Activated T-helper 1 cell treated with anti-CD3 and anti-CD28 coated beads, Interleukin-12 subunit alpha, Interleukin-12 subunit beta, Interleukin-2, Interleukin-4 antibody, amounts not matched to agents 30 ng/mL and 10 ng/mL and 1 ng/mL, durations not matched to agents 14 hours and 24 hours and 36 hours (primary cell): ENCODE results near the gene DSCAML1. TPM values are rescaled to one million over a fixed set of nuclear protein-coding genes. Genes with fewer than 3 reads are reported as not detected.

Source experiments
- DNase-seq: peaks from one replicate; pipeline ENCODE4 v3.0.0; 2021; ENCODE audit warnings: low spot score
- H3K27ac Mint-ChIP-seq: one replicate; pipeline ENCODE4 v1.8.0; 2021; ENCODE audit warnings: mild to moderate bottlenecking, mixed read lengths
- H3K27me3 Mint-ChIP-seq: one replicate; pipeline ENCODE4 v1.8.0; 2022; ENCODE audit warnings: mild to moderate bottlenecking, moderate library complexity, mixed read lengths; ENCODE audit not compliant: insufficient read depth
- H3K36me3 Mint-ChIP-seq: one replicate; pipeline ENCODE4 v1.8.0; 2021; ENCODE audit warnings: low read depth, mixed read lengths
- H3K4me1 Mint-ChIP-seq: one replicate; pipeline ENCODE4 v1.8.0; 2021; ENCODE audit warnings: low read depth, mixed read lengths
- H3K4me3 Mint-ChIP-seq: one replicate; pipeline ENCODE4 v1.8.0; 2021; ENCODE audit warnings: mild to moderate bottlenecking, moderate library complexity, mixed read lengths
- H3K9me3 Mint-ChIP-seq: one replicate; pipeline ENCODE4 v1.8.0; 2021; ENCODE audit warnings: mixed read lengths
- intact Hi-C: fragments of 100-400 bp; cut with micrococcal nuclease; formaldehyde crosslinking; loops from one replicate; pipeline ENCODE4 v1.15.1; 2024
- total RNA-seq: library from RNA; stranded (reverse); gene quantifications from 2 replicates; pipeline ENCODE4 v1.2.3, GENCODE V29; 2022

The DSCAML1 gene
- total RNA-seq, 1 donor from 2014 or later: not detected

DNA sequence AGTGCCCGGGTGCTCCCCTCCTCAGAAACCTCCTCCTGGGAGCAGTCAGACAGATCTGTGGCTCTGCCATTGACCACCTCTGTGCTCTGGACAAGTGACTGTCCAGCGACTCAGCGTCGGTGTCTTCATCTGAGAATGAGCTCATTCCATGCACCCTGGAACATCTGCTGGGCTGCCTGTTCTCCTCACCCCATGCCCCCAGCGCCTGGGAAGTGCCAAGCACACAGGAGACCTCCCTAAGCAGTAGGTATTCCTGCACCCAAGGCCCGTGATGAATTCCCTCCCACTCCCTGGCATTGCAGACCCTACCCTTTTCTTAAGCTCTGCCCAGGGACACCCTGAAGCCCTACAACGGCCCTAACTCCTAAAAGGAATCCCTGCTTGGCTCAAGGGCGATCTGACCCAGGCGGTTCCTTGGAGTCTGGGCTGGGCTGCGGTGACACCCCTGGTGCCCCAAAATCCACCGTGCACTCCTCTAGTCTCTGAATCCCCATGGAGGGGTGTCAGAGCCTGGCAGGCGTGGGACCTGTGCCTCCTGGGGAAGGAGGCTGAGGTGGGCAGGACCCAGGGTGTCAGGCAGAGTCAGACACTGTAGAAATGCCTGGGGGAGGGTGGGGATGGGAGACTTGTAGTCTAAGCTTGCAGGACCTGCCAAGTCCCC, 377.4 kb downstream of the DSCAML1 start:
- Mint-ChIP-seq H3K27ac (no peak overlapping the region), H3K36me3 (no peaks in the 10 kb centered on the region), H3K4me1 (no peaks in the 10 kb centered on the region), H3K27me3 (no peaks in the 10 kb centered on the region), H3K9me3 (no peaks in the 10 kb centered on the region), H3K4me3 (no peak overlapping the region)
- DNase-seq: no peak
- intact Hi-C loops: loop anchor here (10.0 kb wide), 1 partner anchor 635 kb away; no protein-coding TSS in a partner anchor

DNA sequence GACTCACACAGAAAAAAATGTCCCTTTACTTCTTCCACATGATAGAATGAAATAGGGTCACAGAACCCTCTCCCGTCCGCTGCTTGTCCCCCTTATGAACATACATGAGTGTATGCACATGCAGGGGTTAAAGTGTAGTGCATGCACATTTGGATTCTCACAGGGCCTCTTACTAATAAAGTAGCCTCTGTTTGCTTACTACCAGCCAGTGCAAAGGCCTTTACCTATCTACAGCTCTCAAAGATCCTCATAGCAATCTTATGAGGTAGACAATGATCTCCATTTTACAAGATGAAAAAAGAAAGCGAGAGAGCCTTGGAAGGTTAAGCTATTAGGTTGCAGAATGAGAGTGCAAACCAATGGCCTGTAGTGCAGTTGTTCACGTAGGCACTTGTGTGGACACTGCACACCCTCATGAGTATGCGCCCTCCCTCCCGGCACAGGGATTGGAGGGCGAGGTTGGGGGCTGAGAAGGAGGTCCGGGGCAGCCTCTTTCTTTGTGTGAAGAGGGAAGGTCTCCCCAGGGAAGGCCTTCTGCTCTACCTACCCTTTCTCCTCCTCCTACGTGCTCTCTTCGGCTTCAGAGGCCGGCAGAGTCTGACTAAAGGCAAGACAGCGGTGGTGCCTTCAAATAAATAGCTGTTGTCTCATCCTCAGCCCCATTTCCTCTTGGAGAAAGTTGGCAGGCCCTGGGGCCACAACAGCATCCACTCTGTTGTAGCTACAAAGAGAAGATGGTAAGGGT, 378.1 kb downstream of the DSCAML1 start:
- no peaks in the 10 kb centered on the region for H3K9me3 Mint-ChIP-seq
- no peak for DNase-seq
- no peak overlapping the region for H3K4me3 Mint-ChIP-seq
- no peaks in the 10 kb centered on the region for H3K36me3 Mint-ChIP-seq
- no peaks in the 10 kb centered on the region for H3K4me1 Mint-ChIP-seq
- H3K27ac Mint-ChIP-seq: no peak overlapping the region
- intact Hi-C loops: no loop called here
- no peaks in the 10 kb centered on the region for H3K27me3 Mint-ChIP-seq

DNA sequence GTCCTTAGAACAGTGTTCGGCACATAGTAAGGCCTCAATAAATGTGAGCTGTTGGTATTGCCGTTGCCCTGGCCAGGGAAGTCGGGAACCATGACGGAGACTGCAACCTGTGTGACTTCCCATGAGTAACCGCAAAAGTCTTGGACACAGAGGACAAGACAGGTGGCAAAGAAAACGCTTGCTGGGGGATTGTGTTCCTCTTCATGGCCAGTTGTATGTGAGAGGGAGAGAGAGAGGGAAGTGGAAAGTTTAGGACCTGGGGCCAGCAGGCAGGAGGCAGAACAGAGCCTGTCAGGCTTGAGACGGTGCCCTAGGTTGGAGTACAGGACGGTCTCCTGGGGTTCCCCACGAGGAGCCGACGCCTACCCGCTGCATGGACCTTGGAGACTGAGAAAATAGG, 379.2 kb downstream of the DSCAML1 start:
- no peaks in the 10 kb centered on the region for H3K27me3 Mint-ChIP-seq
- H3K36me3 Mint-ChIP-seq: no peaks in the 10 kb centered on the region
- no peaks in the 10 kb centered on the region for H3K9me3 Mint-ChIP-seq
- H3K27ac Mint-ChIP-seq: no peak overlapping the region
- DNase-seq: no peak
- no peak overlapping the region for H3K4me3 Mint-ChIP-seq
- H3K4me1 Mint-ChIP-seq: no peaks in the 10 kb centered on the region
- intact Hi-C loops: no loop called here

DNA sequence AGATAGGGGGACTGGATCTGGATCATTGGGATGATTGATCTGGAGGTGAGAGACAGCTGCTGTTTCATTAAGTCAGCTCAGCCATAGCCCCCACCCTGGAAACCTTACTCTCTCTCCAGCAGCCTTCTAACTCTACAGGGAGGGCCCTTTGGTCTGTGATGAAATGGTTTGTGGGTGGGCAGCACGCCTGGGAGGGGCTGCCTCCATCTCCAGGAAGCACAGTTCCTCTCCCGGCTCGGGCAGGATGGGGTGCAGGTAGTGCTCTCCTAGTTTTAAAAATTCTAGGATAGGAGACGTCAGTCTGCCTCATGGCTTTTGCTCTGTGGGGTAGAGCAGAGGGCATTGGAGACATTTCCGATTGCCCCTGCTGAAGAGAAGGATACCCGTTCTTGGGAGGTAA, 379.7 kb downstream of the DSCAML1 start:
- Mint-ChIP-seq H3K27me3 (no peaks in the 10 kb centered on the region), H3K9me3 (no peaks in the 10 kb centered on the region)

DNA sequence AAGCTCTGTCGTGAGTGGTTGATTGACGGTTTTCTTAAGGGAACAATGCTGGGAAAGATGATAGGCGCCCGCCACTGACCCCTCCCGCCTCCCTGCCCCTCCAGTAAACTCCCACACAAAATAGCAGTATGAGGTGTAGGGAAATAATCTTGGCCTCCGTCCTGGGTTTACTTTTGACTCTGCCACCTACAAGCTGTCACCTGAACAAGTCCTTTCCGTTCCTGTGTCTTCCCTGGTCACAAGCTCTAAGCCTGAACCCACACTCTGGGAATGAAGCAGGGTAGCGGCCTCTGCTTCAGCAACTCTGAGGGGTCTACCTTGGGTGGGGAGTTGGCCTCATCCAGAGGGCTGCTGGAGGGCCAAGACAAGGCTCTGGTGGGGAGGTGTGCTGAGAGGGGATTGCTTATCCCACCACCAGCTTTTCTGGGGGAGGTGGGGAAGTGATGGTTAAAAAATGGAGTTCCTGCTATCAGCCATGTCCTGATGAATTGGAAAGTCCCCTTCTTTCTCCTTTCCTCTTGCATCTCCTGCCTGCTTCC, 381.6 kb downstream of the DSCAML1 start:
- DNase-seq: no peak
- Mint-ChIP-seq H3K27ac (no peak overlapping the region), H3K9me3 (no peaks in the 10 kb centered on the region), H3K4me3 (no peak overlapping the region), H3K4me1 (no peaks in the 10 kb centered on the region), H3K36me3 (no peaks in the 10 kb centered on the region), H3K27me3 (no peaks in the 10 kb centered on the region)
- intact Hi-C loops: no loop called here

More for the DNA sequence above, 379.7 kb downstream of the DSCAML1 start:
- no peaks in the 10 kb centered on the region for H3K4me1 Mint-ChIP-seq
- no peaks in the 10 kb centered on the region for H3K36me3 Mint-ChIP-seq
- no peak overlapping the region for H3K4me3 Mint-ChIP-seq
- no peak for DNase-seq
- no peak overlapping the region for H3K27ac Mint-ChIP-seq
- intact Hi-C loops: no loop called here

DNA sequence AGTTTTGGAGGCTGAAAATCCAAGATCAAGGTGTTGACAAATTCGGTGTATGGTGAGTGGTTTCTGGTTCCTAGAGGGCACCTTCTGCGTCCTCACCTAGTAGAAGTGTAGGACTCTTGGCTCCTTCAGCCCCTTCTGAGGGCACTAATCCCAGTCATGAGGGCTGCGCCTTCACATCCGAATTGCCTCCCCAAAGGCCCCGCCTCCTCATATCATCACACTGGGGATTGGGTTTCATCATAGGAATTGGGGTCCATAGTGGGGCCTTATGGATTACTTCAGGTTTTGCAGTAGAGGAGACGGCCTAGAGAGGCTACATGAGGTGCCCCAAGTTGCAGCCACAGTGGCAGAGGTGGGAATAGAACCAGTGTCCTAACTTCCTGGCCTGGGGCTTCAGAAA, 382.3 kb downstream of the DSCAML1 start:
- no peak overlapping the region for H3K4me3 Mint-ChIP-seq
- H3K36me3 Mint-ChIP-seq: peaks cover 2% of the 10 kb centered on the region
- H3K27ac Mint-ChIP-seq: no peak overlapping the region
- no peaks in the 10 kb centered on the region for H3K9me3 Mint-ChIP-seq
- no peak for DNase-seq
- H3K4me1 Mint-ChIP-seq: no peaks in the 10 kb centered on the region
- no peaks in the 10 kb centered on the region for H3K27me3 Mint-ChIP-seq
- intact Hi-C loops: no loop called here

DNA sequence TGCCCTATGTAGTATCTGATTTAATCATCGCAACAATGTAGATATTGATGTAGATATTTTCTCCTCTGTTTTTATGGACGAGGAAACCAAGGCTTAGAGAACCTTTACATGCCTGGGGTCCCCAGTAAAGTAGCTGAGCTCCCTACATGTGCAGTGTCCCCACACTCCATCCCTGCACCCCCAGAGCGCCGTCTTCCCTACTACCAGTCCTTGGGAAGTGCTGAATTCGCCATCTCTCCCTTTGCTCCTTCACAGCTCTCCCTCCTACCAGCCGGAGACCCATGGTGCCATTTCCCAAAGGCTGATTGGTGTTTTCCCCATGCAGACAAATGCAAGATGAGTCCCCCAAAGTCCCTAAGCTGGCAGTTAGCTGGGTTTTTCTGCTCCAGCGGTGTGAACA, 383.4 kb downstream of the DSCAML1 start:
- H3K9me3 Mint-ChIP-seq: no peaks in the 10 kb centered on the region
- no peak overlapping the region for H3K4me3 Mint-ChIP-seq
- DNase-seq: no peak
- H3K27ac Mint-ChIP-seq: no peak overlapping the region
- H3K4me1 Mint-ChIP-seq: no peaks in the 10 kb centered on the region
- peaks cover 6% of the 10 kb centered on the region for H3K36me3 Mint-ChIP-seq
- intact Hi-C loops: no loop called here
- no peaks in the 10 kb centered on the region for H3K27me3 Mint-ChIP-seq

DNA sequence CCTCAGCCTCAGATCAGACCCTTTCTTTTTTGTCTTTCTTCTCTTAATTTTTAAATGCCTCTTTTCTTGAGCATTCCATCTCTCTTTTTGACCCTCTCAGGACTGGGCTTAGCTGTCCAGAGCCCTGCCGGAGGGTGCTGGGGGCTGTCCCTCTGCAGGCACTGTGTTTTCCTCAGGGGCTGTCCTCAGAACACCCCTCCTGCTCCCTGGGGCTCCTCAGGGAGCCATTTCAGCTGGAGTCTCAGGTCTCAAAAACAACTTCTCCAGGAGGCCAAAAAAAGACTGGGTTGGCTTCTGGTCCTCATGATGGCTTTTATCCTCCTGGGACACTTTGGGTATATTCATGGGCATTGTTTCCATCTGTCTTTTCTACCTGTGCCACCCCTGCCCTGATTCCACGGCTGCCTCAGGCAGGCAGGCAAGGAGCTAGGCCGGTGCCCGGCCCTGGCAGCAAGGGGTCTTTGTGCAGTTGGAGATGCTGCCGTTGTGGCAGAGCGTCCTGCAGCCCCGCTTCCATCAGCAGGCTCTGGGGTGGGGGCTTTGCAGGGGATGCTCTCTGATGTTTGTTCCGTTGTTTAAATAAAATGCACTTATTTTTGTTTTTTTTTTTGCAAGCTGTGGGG, 384.3 kb downstream of the DSCAML1 start:
- intact Hi-C loops: no loop called here
- no peak overlapping the region for H3K27ac Mint-ChIP-seq
- H3K9me3 Mint-ChIP-seq: no peaks in the 10 kb centered on the region
- H3K36me3 Mint-ChIP-seq: peaks cover 11% of the 10 kb centered on the region
- DNase-seq: no peak
- no peak overlapping the region for H3K4me3 Mint-ChIP-seq
- H3K27me3 Mint-ChIP-seq: no peaks in the 10 kb centered on the region
- H3K4me1 Mint-ChIP-seq: no peaks in the 10 kb centered on the region

DNA sequence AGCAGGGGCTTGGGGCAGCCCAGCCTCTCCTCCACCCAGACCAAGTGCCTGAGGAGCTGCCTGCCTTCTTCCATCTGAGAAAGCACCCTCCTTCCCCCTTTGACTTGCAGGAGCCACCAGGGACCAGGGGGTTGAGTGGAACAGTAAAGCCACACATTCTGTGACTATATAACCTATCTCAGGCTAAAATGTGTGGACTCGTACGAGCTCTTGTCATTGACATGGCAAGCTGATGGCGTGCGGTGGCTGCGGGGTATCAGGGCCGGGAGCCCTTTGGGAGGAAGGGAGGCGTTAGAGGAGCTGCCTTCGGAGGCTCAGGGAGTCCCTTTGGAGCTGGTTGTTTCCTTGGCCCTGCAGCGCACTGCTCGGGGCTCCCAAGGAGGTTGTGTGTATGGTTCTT, 384.8 kb downstream of the DSCAML1 start:
- no peak overlapping the region for H3K4me3 Mint-ChIP-seq
- no peak overlapping the region for H3K27ac Mint-ChIP-seq
- H3K9me3 Mint-ChIP-seq: no peaks in the 10 kb centered on the region
- DNase-seq: no peak
- intact Hi-C loops: no loop called here
- H3K36me3 Mint-ChIP-seq: peaks cover 13% of the 10 kb centered on the region
- no peaks in the 10 kb centered on the region for H3K4me1 Mint-ChIP-seq
- H3K27me3 Mint-ChIP-seq: no peaks in the 10 kb centered on the region

DNA sequence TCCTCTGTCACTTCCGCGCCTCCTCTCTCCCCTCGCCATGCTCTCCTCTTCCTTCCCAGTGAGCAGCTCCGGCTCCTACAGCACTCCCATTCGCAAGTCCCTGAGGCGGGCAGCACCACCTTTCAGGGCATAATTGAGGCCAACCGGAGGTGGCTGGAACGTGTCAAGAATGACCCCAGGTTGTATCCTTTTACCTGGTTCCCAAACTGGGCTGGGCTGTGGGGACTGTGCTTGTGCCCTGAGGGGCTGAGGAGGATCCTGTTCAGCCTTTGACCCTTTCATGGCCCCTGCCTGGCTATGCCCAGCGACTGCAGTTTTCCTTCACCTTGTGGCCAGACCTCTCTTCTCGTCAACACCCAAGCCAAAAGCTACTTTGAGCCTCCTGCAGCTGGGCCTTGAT, 385.3 kb downstream of the DSCAML1 start:
- H3K4me1 Mint-ChIP-seq: no peaks in the 10 kb centered on the region
- H3K36me3 Mint-ChIP-seq: peaks cover 13% of the 10 kb centered on the region
- H3K27ac Mint-ChIP-seq: no peak overlapping the region
- H3K27me3 Mint-ChIP-seq: no peaks in the 10 kb centered on the region
- no peak overlapping the region for H3K4me3 Mint-ChIP-seq
- H3K9me3 Mint-ChIP-seq: no peaks in the 10 kb centered on the region
- no peak for DNase-seq
- intact Hi-C loops: no loop called here

DNA sequence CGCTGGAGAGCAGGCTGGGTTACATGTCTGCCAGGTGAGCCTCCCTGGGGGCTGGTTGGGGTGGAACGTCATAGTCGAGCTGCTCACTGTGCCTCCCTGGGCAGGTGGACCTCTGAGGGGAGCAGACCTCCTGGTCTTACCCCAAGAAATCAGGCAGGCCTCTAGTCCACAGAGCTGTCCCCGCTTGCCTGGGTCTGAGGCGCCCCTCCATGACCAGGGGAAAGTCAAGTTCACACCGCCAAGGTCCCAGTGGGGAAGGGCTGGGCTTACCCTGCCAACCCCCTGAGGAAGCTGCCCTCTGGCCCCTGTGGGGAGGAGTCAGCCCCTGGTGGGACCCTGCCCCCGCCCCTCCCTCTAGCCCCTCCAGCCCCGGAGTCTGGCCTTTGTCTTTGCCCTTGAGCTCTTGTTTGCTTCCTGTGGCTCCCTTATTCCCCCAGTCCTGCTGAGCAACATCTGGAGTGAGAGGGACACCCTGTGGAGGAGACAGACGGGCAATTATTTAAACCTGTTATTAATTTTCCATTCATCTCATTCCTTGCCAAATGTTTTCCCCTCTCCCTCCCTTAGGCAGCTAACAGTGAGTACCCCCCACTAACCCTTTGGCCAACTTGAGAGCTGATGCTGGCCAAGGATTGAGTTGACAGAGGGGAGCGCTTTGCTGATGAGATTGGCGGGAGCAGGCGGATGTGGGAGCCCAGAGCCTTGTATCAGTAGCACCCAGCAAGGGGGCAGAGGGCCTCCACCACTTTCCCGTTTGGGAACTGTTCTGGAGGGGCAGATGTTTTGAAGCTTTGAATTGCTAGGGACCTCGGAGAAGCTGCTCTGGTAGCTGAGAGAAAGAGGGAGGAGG, 385.9 kb downstream of the DSCAML1 start:
- no peak overlapping the region for H3K27ac Mint-ChIP-seq
- peaks cover 4% of the 10 kb centered on the region for H3K9me3 Mint-ChIP-seq
- H3K4me1 Mint-ChIP-seq: no peaks in the 10 kb centered on the region
- DNase-seq: no peak
- intact Hi-C loops: no loop called here
- H3K4me3 Mint-ChIP-seq: no peak overlapping the region
- no peaks in the 10 kb centered on the region for H3K27me3 Mint-ChIP-seq
- H3K36me3 Mint-ChIP-seq: peaks cover 13% of the 10 kb centered on the region

DNA sequence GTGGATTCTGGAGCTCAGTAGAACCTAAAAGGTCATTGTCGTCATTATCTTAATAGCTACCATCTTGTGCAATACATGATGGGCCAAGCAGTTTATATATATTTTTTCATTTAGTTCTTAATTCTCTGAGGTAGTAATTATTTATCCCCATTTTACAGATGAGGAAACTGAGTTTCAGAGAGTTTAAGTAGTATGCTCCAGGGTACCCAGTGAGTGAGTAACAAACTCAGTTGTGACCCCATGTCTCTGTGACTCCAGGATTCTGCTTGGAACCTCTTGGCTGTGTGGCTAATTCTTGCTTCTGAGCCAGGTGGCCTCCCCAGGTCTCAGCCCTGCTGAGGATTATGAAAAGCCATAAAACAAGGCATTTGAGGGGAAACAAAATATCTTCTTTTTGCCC, 386.8 kb downstream of the DSCAML1 start:
- no peak overlapping the region for H3K4me3 Mint-ChIP-seq
- no peak overlapping the region for H3K27ac Mint-ChIP-seq
- peaks cover 13% of the 10 kb centered on the region for H3K9me3 Mint-ChIP-seq
- intact Hi-C loops: no loop called here
- no peak for DNase-seq
- H3K36me3 Mint-ChIP-seq: peaks cover 21% of the 10 kb centered on the region
- no peaks in the 10 kb centered on the region for H3K27me3 Mint-ChIP-seq
- H3K4me1 Mint-ChIP-seq: no peaks in the 10 kb centered on the region
